GM12864 (cell line): ENCODE results near the gene TAS2R5.
"Not testable (repeated sequence)": the region's sequence is repeated elsewhere in the genome, so short reads cannot be mapped to it uniquely, and the experiment has no call there.

Source experiments
- DNase-seq: peaks from one replicate; pipeline ENCODE4 v3.0.0-alpha.2; 2011; ENCODE audit warnings: low read depth
- H3K4me3 ChIP-seq: 2 replicates; pipeline ENCODE4 v1.5.1; 2011; ENCODE audit warnings: mild to moderate bottlenecking, low read depth, low read length, control low read depth
- CTCF ChIP-seq: IDR thresholded peaks from 2 replicates; pipeline ENCODE4 v1.5.1; 2011; ENCODE audit warnings: low read depth, mild to moderate bottlenecking, moderate library complexity, low read length, control low read depth, inconsistent platforms; ENCODE audit errors: missing control alignments

The TAS2R5 gene

GRCh38 chr7:141789917-141790316 is at the start of gene TAS2R5:
Gene TAS2R5 (plus strand): TSS chr7:141790217. CDS start chr7:141790362, 145 bp downstream.
- no peak for DNase-seq
- no peak for TF ChIP-seq CTCF
- H3K4me3 ChIP-seq, result no peak within 1 kb of the TSS

- TF ChIP-seq CTCF, result no peak
- DNase-seq, result no peak
- H3K4me3 ChIP-seq, result no peak overlapping the region
Measured at GRCh38 chr7:141742229-141742628, 47.8 kb upstream of the TAS2R5 start.

- H3K4me3 ChIP-seq, result no peak overlapping the region
- DNase-seq, result no peak
- no peak for TF ChIP-seq CTCF
Measured at GRCh38 chr7:141744131-141744530, 45.9 kb upstream of the TAS2R5 start.

- TF ChIP-seq CTCF, result no peak
- H3K4me3 ChIP-seq, result no peak overlapping the region
- no peak for DNase-seq
Measured at GRCh38 chr7:141748396-141748795, 41.6 kb upstream of the TAS2R5 start.

- not testable (repeated sequence) for H3K4me3 ChIP-seq, DNase-seq
Measured at GRCh38 chr7:141751904-141752303, 38.1 kb upstream of the TAS2R5 start.

GRCh38 chr7:141752634-141753033 is 37.4 kb upstream of the TAS2R5 start:
- no peak for DNase-seq
- H3K4me3 ChIP-seq, result no peak overlapping the region

GRCh38 chr7:141754939-141755338 is 35.1 kb upstream of the TAS2R5 start:
- H3K4me3 ChIP-seq, result no peak overlapping the region
- no peak for DNase-seq
- TF ChIP-seq CTCF, result peak; percentile 49

More at GRCh38 chr7:141752634-141753033, 37.4 kb upstream of the TAS2R5 start:
- peak; percentile 28 for TF ChIP-seq CTCF

GRCh38 chr7:141763797-141764196 is 26.2 kb upstream of the TAS2R5 start, which contains the start of gene TAS2R3:
Gene TAS2R3 (plus strand): TSS chr7:141764097. CDS start chr7:141764159, 62 bp downstream.
- no peak for TF ChIP-seq CTCF
- H3K4me3 ChIP-seq, result no peak within 1 kb of the TSS
- no peak for DNase-seq

GRCh38 chr7:141770083-141770583 is 19.9 kb upstream of the TAS2R5 start:
- not testable (repeated sequence) for DNase-seq, H3K4me3 ChIP-seq
